HG02678 (cell line): ENCODE measurements around the gene COLGALT1.
"Not testable (repeated sequence)": the region's sequence is repeated elsewhere in the genome, so short reads cannot be mapped to it uniquely, and the experiment has no call there.

Source experiments
- ATAC-seq: cut with Tn5 transposase; IDR thresholded peaks from one replicate; pipeline ENCODE4 v1.9.1; 2021; ENCODE audit warnings: mild to moderate bottlenecking, moderate library complexity; ENCODE audit not compliant: unreplicated experiment

The COLGALT1 gene

DNA sequence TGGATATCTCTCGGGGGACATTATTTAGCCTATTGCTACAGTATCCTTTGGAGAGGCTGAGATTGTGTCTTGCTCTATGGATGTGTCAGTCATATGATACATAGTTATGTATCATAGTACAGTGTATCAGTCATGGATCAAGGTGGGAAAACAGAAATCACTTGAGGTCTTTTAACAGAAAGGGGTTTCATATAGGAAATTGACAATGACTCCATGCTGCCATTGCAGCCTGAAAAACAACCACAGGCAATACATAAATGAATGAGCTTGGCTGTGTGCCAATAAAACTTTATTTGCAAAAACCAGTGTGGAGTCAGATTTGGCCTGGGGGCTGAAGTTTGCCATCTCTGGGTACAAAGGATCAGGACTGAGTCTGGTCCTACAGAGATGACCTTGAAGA is 35.4 kb downstream of the COLGALT1 start:
- no peak for ATAC-seq

DNA sequence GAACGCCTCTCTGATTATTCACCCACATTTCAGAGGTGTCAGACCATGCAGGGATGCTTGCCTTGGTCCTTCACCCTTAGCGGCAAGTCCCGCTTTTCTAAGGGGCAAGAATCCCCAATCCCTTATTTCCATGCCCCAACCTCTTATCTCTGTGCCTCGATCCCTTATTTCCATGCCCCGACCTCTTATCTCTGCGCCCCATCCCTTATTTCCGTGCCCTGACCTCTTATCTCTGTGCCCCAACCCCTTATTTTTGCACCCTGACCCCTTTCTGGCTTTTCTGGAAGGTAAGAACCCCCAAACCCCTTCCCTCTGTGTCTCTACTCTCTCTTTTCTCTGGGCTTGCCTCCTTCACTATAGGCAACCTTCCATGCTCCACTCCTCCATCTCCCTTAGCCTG is 38.8 kb downstream of the COLGALT1 start:
- not testable (repeated sequence) for ATAC-seq

DNA sequence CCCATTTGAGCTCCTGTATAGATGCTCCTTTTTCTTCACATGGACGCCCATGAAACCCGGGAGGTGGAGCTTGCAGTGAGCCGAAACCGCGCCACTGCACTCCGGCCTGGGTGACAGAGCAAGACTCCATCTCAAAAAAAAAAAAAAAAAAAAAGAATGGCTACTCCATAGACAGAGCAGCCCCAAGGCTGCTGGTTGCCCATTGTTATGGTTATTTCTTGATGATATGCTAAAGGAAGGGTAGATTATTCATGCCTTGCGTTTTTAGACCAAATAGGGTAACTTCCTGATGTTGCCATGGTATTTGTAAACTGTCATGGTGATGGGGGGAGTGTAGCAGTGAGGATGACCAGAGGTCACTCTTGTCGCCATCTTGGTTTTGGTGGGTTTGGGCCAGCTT is 42.6 kb downstream of the COLGALT1 start:
- not testable (repeated sequence) for ATAC-seq

GRCh38 chr19:17598953-17599352 is 43.5 kb downstream of the COLGALT1 start:
- no peak for ATAC-seq

GRCh38 chr19:17599780-17600179 is 44.3 kb downstream of the COLGALT1 start:
- no peak for ATAC-seq

DNA sequence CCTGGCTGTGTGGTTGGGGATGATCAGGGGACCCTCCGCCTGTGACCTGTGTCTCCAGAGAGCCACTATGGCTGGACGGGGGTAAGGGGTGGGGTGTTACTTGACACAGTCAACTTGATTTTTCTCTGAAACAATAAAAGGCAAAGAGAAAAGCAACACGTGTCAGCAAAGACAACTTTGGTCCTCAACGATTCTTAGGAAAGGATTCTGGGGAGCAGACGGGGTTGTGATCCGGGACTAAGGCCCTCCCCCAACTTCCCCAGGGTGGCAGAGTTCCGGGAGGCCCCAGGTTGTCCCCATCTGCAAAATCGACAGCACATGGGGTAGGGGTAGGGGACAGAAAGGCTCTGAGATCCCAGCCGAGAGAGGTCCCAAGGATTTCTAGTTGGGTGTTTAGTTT is 46.2 kb downstream of the COLGALT1 start:
- ATAC-seq: no peak

- no peak for ATAC-seq
Observed at GRCh38 chr19:17602217-17602616, 46.8 kb downstream of the COLGALT1 start.

GRCh38 chr19:17602872-17603510 is 47.5 kb downstream of the COLGALT1 start:
- ATAC-seq: no peak

GRCh38 chr19:17604372-17605025 is 49.0 kb downstream of the COLGALT1 start:
- no peak for ATAC-seq

- no peak for ATAC-seq
Observed at GRCh38 chr19:17605117-17605516, 49.7 kb downstream of the COLGALT1 start.

- ATAC-seq: peak; percentile 66
Observed at GRCh38 chr19:17605761-17606589, 50.5 kb downstream of the COLGALT1 start.

- ATAC-seq: peak; percentile 14
Observed at GRCh38 chr19:17606590-17607185, 51.2 kb downstream of the COLGALT1 start.

- ATAC-seq: no peak
Observed at GRCh38 chr19:17607936-17608335, 52.5 kb downstream of the COLGALT1 start.

DNA sequence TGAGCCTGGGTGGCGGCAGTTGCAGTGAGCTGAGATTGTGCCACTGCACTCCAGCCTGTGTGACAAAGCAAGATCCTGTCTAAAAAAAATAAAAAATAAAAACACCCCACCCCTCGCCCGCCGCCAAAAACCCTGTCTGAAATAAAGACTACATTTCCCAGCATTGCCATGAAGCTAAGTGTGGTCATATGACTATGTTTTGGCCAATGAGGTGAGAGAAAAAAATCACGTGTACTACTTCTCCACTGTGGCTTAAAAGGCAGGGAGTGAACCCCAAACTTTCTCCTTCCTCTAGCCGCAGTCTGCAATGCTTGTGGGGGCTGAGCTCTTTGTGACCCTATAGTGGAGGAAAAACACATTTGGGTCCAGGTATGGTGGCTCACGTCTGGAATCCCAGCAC is 54.9 kb downstream of the COLGALT1 start:
- no peak for ATAC-seq

GRCh38 chr19:17611462-17612244 is 56.2 kb downstream of the COLGALT1 start:
- no peak for ATAC-seq

- no peak for ATAC-seq
Observed at GRCh38 chr19:17614476-17614875, 59.0 kb downstream of the COLGALT1 start.

DNA sequence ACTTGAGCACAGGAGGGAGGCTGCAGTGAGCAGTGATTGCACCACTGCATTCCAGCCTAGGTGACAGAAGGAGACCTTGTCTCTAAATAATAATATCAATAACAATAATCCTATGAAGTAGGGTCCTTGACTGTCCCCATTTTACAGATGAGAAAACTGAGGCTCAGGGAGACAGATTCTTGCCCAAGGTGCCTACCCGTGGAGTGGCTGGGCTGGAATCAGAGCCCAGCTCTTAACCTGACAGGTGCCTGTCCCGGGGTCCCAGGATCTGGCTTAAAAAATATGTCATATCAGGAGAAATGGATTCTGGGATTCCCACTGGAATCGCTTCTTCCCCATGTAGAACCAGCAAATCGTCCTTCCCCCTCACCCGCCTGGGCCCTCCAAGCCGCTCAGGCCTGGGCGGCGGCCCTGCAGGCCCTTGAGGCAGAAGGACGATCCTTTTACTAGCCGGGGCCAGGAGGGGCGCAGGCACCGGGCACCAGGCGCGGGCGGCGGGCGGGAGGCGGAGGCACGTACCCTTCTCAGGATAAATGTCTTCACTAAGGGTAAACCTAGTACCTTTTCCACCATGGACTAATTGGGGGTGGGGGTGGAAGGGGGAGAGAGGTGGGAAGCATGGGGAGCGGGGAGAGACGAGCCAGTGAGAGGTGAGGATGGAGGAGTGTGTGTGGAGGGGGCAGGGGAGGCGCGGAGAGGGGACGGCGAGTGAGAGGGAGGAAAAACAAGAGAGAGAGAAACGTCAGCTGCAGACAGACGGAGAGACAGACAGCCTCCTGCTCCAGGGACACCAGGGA is 60.6 kb downstream of the COLGALT1 start:
- ATAC-seq: no peak

- ATAC-seq: no peak
Observed at GRCh38 chr19:17616686-17616960, 61.2 kb downstream of the COLGALT1 start.

- no peak for ATAC-seq
Observed at GRCh38 chr19:17616961-17617806, 61.7 kb downstream of the COLGALT1 start.
